ENCODE measurements around the gene REV3L. TPM values are rescaled to one million over a fixed set of nuclear protein-coding genes. Genes with fewer than 3 reads are reported as not detected.

Gene REV3L
- polyA plus RNA-seq, 1 of the 3 experiments (the other 2 are of a cell fraction), result 7.3 TPM

GRCh38 chr6:111406200-111406721, 76.8 kb downstream of the REV3L start:
- Histone ChIP-seq H3K4me1 (ENCODE audit: control insufficient read depth in 1 of 2, insufficient read depth in 2 of 2, low read depth in 1 of 2, low read length in 1 of 2) (no peaks in the 10 kb centered on the region), H2AFZ (ENCODE audit: low read depth) (no peak overlapping the region), H3K27me3 (ENCODE audit: insufficient read depth) (no peaks in the 10 kb centered on the region), H3K27ac (ENCODE audit: low read depth in 2 of 2, low read length in 1 of 2) (no peak overlapping the region), H3K79me2 (ENCODE audit: insufficient read depth) (no peaks in the 10 kb centered on the region; the same call in 1 of the 2 replicates), H3K9ac (no peak overlapping the region), H3K9me2 (no peaks in the 10 kb centered on the region), H3K9me3 (no peaks in the 10 kb centered on the region; the same call in 1 of the 2 replicates), H3K4me3 (ENCODE audit: low read depth in 2 of 2, low read length in 1 of 2) (no peak overlapping the region), H3F3A (replicated peaks; ENCODE audit: insufficient read depth) (no peaks in the 10 kb centered on the region), H3K36me3 (replicated peaks in 1 of 2; ENCODE audit: control insufficient read depth in 1 of 2, insufficient read depth in 2 of 2, low read length in 1 of 2) (peaks cover 51 to 62% of the 10 kb centered on the region in 2 experiments), H4K20me1 (ENCODE audit: insufficient read depth) (no peaks in the 10 kb centered on the region), H3K4me2 (no peak overlapping the region)
- ChIA-PET CTCF (no interaction called here), POLR2A (no interaction called here)
- no peak for DNase-seq
- 85% methylated on average over 3 of the region's 3 CpGs for WGBS (ENCODE audit: low lambda C conversion rate)
- TF ChIP-seq NFIC (IDR thresholded peaks at IDR 0.05; ENCODE audit: borderline replicate concordance), result no peak
- no peak for TF ChIP-seq SIN3A (IDR thresholded peaks at IDR 0.05; ENCODE audit: borderline replicate concordance, low read depth, low read length)
- no peak for TF ChIP-seq TAF1 (IDR thresholded peaks at IDR 0.05; ENCODE audit: borderline replicate concordance, low read depth, low read length)
- no peak for TF ChIP-seq USF2 (IDR thresholded peaks at IDR 0.05; ENCODE audit: borderline replicate concordance, low read depth, low read length)
- no peak for TF ChIP-seq FOXM1 (IDR thresholded peaks at IDR 0.05; ENCODE audit: low read depth)
- no peak for TF ChIP-seq RCOR1 (IDR thresholded peaks at IDR 0.05; ENCODE audit: low read length)
- no peak for TF ChIP-seq JUND (IDR thresholded peaks at IDR 0.05)
- TF ChIP-seq MXI1 (IDR thresholded peaks at IDR 0.05; ENCODE audit: low read depth, low read length), result no peak
- no peak for TF ChIP-seq TCF12 (IDR thresholded peaks at IDR 0.05)
- no peak for TF ChIP-seq GATA2 (CRISPR knock-in tag; IDR thresholded peaks at IDR 0.05)
- TF ChIP-seq EZH2phosphoT487 (IDR thresholded peaks at IDR 0.05; ENCODE audit: borderline replicate concordance, low read depth), result no peak
- no peak for TF ChIP-seq ZBTB33 (IDR thresholded peaks at IDR 0.05; ENCODE audit: borderline replicate concordance, low read depth)
- TF ChIP-seq, protein P1, sequence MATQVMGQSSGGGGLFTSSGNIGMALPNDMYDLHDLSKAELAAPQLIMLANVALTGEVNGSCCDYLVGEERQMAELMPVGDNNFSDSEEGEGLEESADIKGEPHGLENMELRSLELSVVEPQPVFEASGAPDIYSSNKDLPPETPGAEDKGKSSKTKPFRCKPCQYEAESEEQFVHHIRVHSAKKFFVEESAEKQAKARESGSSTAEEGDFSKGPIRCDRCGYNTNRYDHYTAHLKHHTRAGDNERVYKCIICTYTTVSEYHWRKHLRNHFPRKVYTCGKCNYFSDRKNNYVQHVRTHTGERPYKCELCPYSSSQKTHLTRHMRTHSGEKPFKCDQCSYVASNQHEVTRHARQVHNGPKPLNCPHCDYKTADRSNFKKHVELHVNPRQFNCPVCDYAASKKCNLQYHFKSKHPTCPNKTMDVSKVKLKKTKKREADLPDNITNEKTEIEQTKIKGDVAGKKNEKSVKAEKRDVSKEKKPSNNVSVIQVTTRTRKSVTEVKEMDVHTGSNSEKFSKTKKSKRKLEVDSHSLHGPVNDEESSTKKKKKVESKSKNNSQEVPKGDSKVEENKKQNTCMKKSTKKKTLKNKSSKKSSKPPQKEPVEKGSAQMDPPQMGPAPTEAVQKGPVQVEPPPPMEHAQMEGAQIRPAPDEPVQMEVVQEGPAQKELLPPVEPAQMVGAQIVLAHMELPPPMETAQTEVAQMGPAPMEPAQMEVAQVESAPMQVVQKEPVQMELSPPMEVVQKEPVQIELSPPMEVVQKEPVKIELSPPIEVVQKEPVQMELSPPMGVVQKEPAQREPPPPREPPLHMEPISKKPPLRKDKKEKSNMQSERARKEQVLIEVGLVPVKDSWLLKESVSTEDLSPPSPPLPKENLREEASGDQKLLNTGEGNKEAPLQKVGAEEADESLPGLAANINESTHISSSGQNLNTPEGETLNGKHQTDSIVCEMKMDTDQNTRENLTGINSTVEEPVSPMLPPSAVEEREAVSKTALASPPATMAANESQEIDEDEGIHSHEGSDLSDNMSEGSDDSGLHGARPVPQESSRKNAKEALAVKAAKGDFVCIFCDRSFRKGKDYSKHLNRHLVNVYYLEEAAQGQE (IDR thresholded peaks at IDR 0.05; ENCODE audit: low read depth, low read length), result no peak
- TF ChIP-seq EP300 (IDR thresholded peaks at IDR 0.05; ENCODE audit: borderline replicate concordance in 1 of 2, low read depth in 1 of 2, low read length in 1 of 2), result no peak
